HG03280 (cell line): ENCODE data around the gene TLCD5.

Experiments used
- ATAC-seq: cut with Tn5 transposase; IDR thresholded peaks from one replicate; pipeline ENCODE4 v1.9.1; 2021; ENCODE audit warnings: mild to moderate bottlenecking, moderate library complexity; ENCODE audit not compliant: unreplicated experiment

TLCD5 gene

DNA sequence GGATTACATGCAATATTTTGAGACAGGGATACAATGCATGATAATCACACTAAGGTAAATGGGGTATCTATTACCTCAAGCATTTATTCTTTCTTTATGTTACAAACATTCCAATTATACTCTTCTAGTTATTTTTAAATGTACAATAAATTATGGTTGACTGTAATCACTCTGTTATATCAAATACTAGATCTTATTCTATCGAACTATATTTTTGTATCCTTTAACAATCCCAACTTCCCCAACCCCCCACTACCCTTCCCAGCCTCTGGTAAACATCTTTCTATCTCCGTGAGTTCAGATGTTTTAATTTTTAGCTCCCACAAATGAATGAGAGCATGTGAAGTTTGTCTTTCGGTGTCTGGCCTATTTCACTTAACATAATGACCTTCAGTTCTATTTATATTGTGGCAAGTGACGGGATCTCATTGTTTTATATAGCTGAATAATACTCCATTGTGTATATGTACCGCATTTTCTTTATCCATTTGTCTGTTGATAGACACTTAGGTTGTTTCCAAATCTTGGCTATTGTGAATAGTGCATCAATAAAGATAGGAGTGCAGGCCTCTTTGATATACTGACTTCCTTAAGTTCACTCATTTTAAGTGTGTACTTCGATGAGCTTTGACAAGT lies 51.6 kb downstream of the TLCD5 start:
- no peak for ATAC-seq

DNA sequence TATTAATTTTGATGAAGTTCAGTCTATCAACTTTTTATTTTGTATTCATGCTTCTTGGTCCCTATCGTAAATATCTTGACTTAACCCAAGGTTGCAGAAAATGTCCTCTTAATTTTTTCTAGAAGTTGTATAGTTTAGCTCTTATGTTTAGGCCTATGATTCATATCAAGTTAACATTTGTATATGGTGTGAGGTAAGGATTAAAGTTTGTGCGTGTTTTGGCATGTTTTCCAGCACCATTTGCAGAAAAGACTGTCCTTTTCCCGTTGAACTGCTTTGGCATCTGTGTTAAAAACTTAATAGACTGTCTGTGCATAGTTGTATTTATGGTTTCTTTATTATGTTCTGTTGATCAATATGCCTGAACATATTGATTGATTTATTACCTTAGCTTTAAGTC lies 53.4 kb downstream of the TLCD5 start:
- no peak for ATAC-seq

DNA sequence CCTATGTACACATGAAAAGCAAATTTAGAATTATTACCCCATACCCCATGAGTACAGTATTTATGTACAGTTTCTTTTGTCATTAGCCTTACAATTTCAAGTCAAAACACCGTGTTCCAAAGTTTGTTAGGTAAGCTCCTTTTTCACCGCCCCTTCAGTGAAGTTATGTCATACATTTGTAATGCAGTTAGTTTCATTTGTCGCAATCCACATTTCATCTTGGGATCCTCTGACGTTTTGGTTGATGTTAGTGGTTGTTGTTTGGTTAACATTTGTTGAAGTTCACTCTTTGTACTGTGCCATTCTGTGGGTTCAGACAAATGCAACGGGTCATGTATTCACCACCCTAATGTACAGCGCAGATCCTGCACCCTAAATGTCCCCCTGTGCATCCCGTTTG lies 56.3 kb downstream of the TLCD5 start:
- no peak for ATAC-seq
